ENCODE results near the gene CDK4. TPM values are rescaled to one million over a fixed set of nuclear protein-coding genes. Genes with fewer than 3 reads are reported as not detected.
"Not testable (repeated sequence)": the region's sequence is repeated elsewhere in the genome, so short reads cannot be mapped to it uniquely, and the experiment has no call there.

Gene CDK4
- 100 to 1,000 TPM; 218 to 258 (median 236) TPM for polyA plus RNA-seq (ENCODE audit: insufficient read length in 4 of 4)

DNA sequence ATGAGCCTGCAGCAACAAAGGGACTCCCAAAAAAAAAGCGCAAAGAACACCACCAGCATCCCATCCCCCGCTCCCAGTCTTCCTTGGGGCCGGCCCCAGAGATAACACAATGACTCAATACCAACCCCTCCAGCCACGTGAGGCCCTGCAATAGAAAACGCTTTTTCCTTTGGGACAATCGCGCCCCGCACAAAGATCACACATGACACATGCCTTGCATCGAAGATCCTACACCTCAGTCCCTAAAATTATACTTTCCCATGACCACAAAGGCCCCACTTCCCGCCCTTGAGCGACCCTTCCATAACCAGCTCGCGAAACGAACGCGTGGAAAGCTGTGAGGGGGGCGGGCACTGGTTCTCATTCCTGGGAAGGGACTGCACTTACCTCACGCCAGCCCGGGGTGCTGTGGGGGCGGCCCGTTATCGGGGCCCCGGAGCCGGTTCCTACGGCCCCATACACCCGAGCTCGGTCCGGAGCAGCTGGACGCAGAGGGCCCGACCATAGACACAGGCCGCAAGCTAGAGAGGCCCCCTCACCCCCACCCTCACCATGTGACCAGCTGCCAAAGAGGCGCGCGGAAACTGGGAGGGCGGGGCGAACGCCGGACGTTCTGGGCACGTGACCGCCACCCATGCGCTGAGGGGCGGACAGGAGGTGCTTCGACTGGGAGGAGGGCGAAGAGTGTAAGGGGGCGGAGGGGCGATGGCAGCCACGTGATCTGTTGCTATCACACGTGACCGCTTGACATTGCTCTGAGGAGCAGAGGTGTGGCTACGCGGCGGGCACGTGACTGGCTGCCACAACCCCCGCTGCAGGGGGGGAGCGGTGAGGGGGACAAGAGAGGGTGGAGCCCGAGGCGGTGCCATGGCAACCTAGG lies at the start of gene CDK4:
Gene CDK4, minus strand, starts transcription at position 523 of the 880 bp plus-strand sequence. CDS start 593 bp downstream, outside the sequence.
- peak; percentile 96 to 97 (median 97) for DNase-seq (ENCODE audit: low read depth in 4 of 4, low spot score in 3 of 4)

- no peak for DNase-seq (ENCODE audit: low read depth in 4 of 4, low spot score in 3 of 4)
These were observed 48.9 kb upstream of the CDK4 start for GRCh38 chr12:57800965-57801364.

GRCh38 chr12:57797933-57798332 lies 45.8 kb upstream of the CDK4 start:
- DNase-seq (ENCODE audit: low read depth in 4 of 4, low spot score in 3 of 4), result no peak

- no peak for DNase-seq (ENCODE audit: low read depth in 4 of 4, low spot score in 3 of 4)
These were observed 44.9 kb upstream of the CDK4 start for GRCh38 chr12:57796996-57797395.

- DNase-seq (ENCODE audit: low read depth in 4 of 4, low spot score in 3 of 4), result no peak
These were observed 43.2 kb upstream of the CDK4 start for GRCh38 chr12:57795354-57795753.

DNA sequence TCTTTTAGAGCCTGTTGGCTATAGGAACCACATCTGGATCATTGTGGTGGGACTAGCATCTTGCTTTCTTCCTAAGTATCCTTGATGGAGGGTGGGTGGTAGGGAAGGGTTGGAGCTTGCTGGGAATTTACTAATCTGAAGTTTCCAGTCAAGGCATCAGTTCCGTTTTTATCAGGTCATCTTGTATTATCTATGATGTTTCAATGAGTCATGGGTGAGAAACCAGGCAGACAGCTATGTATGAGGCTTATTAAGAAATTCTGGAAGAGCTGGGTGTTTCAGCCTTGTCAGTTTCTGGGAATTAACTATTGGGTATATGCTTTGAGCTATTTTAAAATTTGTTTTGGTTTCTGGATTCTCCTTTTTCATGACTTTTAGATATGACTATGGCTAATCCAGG lies 41.8 kb upstream of the CDK4 start:
- DNase-seq (ENCODE audit: low read depth in 4 of 4, low spot score in 3 of 4), result no peak

DNA sequence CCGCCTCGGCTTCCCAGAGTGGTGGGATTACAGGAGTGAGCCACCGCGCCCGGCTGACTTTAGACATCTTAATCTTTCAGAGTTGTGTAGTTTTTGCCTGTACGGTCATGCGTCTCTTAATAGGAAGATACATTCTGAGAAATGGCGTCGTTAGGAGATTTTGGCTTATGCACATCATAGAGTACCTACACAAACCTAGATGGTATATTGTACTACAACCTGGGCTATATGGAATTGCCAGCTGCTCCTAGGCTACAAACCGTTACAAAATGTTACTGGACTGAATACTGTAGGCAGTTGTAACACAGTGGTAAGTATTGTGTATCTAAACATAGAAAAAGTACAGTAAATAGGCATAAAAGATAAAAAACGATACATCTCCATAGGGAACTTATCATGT lies 31.8 kb upstream of the CDK4 start:
- no peak for DNase-seq (ENCODE audit: low read depth in 4 of 4, low spot score in 3 of 4)

DNA sequence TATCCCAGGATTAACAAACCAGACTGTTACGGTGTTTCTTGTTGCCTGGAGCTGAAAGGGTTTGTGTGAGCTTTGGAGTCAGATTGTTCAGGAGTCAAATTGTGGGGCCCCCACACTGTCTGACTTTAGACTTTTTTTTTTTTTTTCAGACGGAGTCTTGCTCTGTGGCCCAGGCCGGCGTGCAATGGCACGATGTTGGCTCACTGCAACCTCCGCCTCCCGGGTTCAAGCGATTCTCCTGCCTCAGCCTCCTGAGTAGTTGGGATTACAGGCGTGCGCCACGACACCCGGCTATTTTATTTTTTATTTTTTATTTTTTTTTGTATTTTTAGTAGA lies 31.3 kb upstream of the CDK4 start:
- DNase-seq (ENCODE audit: low read depth in 4 of 4, low spot score in 3 of 4), result no peak

DNA sequence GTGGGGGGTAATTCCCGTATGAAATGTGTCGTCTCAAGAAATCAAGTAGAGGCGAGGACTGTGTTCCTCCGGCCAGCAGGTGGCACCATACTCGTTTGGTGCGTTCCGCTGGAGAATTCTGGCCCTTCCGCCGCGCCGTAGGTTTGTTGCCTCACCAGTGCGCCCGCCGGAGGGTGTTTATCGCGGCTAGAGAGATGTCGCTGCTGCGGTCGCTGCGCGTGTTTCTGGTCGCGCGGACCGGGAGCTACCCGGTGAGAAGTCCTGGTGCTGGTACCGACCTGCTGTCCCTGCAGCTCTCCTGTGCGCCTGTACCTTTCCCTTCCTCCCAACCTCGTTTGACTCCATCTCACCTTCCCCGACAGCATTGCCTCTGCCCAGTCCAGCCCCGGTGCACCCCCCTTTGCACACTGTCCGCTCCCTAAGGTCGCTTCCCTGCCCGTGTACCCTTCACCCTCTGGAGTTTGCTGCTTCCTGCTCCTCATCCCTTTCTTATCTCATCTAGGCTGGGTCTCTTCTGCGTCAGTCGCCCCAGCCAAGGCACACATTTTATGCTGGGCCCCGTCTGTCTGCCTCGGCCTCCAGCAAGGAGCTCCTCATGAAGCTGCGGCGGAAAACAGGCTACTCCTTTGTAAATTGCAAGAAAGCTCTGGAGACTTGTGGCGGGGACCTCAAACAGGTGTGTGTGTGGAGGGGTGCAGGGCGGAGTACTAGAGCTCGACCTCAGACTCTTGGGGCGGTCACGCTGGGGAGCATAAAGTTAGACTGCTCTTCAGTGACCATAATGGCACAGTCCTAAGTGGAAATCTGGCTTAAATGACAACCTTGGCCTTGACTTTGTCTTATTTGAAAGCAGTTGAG lies 30.7 kb upstream of the CDK4 start, which contains the start of gene TSFM:
Gene TSFM, plus strand, starts transcription at position 180 of the 858 bp plus-strand sequence. Its CDS starts 15 bp downstream, at position 195.
- DNase-seq (ENCODE audit: low read depth in 4 of 4, low spot score in 3 of 4), result peak; percentile 91 to 96 (median 93)

GRCh38 chr12:57782243-57782607 lies 30.1 kb upstream of the CDK4 start:
- DNase-seq (ENCODE audit: low read depth in 4 of 4, low spot score in 3 of 4), result no peak

GRCh38 chr12:57781801-57782200 lies 29.7 kb upstream of the CDK4 start:
- DNase-seq (ENCODE audit: low read depth in 4 of 4, low spot score in 3 of 4), result no peak

- DNase-seq (ENCODE audit: low read depth in 4 of 4, low spot score in 3 of 4), result no peak
These were observed 29.1 kb upstream of the CDK4 start for GRCh38 chr12:57781244-57781643.

GRCh38 chr12:57780284-57780897 lies 28.3 kb upstream of the CDK4 start:
- DNase-seq (ENCODE audit: low read depth in 4 of 4, low spot score in 3 of 4), result no peak

DNA sequence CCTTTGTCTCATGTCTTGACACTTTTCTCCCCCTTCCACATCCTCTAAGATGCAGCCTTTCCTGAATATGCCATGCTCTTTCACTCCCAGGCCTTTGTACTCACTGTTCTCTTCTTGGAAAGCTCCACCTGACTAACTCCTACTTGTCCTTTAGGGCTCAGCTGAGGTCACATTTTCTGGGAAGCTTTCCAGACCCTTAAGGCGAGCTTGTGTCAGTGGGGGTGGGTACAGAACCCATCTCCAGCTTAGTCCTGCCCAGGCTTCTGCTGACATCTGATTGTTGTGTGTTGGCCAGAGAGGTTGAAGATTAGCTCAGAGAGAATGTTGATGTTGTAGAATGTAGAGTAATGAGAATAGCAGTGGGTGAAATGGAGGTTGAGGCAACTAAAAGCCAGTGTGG lies 27.6 kb upstream of the CDK4 start:
- no peak for DNase-seq (ENCODE audit: low read depth in 4 of 4, low spot score in 3 of 4)

DNA sequence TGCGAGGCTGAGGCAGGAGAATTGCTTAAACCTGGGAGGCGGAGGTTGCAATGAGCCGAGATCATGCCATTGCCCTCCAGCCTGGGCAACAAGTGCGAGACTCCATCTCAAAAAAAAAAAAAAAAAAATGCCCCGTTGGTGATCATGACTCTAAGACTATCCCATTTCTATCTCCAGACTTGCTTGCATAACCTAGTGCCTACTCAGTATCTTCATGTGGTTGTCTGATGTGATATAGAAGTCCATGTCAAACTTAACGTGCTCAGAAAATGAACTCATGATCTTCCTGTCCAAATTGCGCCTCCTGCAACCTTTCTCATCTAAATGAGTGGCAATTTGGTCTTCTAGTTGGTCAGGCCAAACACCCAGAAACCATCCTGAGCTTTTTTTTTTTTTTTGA lies 25.8 kb upstream of the CDK4 start:
- DNase-seq (ENCODE audit: low read depth in 4 of 4, low spot score in 3 of 4), result no peak

DNA sequence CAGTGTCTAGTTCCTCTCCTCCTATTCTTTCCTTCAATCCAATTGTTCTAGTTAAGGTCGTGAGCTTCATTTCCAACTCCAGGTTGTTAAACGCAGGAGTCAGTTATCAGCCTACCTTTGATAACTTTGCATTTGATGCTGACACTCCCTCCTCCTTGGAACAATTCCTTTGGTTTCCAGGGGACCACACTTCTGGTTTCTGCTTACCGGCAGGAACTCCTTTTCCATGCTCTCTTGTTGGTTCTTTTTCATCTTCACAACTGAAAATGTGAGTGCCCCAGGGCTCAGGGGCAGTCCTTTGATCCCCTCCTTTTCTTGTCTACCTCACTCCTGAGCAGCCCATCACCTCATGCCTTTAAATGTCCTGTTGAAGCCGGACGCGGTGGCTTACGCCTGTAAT lies 25.3 kb upstream of the CDK4 start:
- no peak for DNase-seq (ENCODE audit: low read depth in 4 of 4, low spot score in 3 of 4)

GRCh38 chr12:57776247-57776587 lies 24.1 kb upstream of the CDK4 start:
- no peak for DNase-seq (ENCODE audit: low read depth in 4 of 4, low spot score in 3 of 4)

DNA sequence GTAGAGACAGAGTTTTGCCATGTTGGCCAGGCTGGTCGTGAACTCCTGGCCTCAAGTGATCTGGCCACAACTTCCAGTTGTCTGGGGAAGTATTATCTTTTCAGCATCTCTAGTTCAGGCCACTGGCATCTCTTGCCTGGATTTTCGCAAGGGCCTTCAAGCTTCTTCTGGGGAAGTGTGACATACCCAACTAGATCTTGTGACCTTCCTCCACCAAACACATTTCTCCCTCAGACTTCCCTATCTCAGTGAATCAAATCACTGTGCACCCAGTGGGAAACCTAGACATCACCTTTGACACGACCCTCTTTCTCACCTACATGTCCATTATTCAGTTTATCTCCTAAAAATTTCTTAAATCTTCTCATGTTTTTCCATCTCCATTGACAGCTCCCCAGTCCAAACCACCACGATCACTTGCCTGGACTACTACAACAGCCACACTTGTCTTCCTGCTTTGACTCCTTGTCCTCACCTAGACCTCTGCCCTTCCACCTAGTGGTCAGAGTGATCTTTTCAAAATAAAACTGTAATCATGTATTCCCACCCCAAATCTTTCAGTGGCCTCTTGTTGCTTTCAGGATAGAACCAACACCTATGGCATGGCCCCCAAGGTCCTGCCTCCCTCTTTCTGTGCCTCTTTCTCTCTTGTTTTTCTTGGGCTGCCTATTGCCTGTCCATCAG lies 23.6 kb upstream of the CDK4 start:
- DNase-seq (ENCODE audit: low read depth in 4 of 4, low spot score in 3 of 4), result no peak

- no peak for DNase-seq (ENCODE audit: low read depth in 4 of 4, low spot score in 3 of 4)
These were observed 22.9 kb upstream of the CDK4 start for GRCh38 chr12:57775044-57775443.

DNA sequence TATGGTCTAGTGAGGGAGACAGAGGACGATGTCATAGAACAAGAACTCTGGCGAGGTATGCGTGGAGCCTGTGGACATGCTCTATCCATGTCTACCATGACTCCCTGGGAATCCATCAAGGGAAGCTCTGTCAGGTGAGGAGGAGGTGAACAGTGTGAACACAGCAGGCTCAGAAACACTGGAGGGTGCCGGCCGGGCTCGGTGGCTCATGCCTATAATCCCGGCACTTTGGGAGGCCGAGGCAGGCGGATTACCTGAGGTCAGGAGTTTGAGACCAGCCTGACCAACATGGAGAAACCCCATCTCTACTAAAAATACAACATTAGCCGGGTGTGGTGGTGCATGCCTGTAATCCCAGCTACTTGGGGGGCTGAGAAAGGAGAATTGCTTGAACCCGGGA lies 22.5 kb upstream of the CDK4 start:
- DNase-seq (ENCODE audit: low read depth in 4 of 4, low spot score in 3 of 4), result not testable (repeated sequence)
